Epithelial cell of proximal tubule (primary cell): Measurements from ENCODE around the gene ATL3. TPM values are rescaled to one million over a fixed set of nuclear protein-coding genes. Genes with fewer than 3 reads are reported as not detected.

ENCODE experiments used
- DNase-seq: peaks from one replicate; pipeline ENCODE4 v3.0.0-alpha.2; 2011; ENCODE audit warnings: low read depth
- H3K4me3 ChIP-seq: 2 replicates; pipeline ENCODE4 v1.5.1; 2011; ENCODE audit warnings: low read depth, mild to moderate bottlenecking, low read length
- total RNA-seq: library from RNA; depleted of rRNA; stranded (reverse); fragments of >200 nt; gene quantifications from 2 replicates; pipeline ENCODE4 v1.2.3, GENCODE V29; 2015
- TF ChIP-seq, protein P1 (sequence below): conservative IDR thresholded peaks from 2 replicates; pipeline ENCODE4 v1.5.1; 2012; ENCODE audit warnings: low read depth, mild to moderate bottlenecking, low read length

ATL3 gene, protein sequence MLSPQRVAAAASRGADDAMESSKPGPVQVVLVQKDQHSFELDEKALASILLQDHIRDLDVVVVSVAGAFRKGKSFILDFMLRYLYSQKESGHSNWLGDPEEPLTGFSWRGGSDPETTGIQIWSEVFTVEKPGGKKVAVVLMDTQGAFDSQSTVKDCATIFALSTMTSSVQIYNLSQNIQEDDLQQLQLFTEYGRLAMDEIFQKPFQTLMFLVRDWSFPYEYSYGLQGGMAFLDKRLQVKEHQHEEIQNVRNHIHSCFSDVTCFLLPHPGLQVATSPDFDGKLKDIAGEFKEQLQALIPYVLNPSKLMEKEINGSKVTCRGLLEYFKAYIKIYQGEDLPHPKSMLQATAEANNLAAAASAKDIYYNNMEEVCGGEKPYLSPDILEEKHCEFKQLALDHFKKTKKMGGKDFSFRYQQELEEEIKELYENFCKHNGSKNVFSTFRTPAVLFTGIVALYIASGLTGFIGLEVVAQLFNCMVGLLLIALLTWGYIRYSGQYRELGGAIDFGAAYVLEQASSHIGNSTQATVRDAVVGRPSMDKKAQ
- 32.3 and 44.0 TPM in 2 replicates for total RNA-seq

DNA sequence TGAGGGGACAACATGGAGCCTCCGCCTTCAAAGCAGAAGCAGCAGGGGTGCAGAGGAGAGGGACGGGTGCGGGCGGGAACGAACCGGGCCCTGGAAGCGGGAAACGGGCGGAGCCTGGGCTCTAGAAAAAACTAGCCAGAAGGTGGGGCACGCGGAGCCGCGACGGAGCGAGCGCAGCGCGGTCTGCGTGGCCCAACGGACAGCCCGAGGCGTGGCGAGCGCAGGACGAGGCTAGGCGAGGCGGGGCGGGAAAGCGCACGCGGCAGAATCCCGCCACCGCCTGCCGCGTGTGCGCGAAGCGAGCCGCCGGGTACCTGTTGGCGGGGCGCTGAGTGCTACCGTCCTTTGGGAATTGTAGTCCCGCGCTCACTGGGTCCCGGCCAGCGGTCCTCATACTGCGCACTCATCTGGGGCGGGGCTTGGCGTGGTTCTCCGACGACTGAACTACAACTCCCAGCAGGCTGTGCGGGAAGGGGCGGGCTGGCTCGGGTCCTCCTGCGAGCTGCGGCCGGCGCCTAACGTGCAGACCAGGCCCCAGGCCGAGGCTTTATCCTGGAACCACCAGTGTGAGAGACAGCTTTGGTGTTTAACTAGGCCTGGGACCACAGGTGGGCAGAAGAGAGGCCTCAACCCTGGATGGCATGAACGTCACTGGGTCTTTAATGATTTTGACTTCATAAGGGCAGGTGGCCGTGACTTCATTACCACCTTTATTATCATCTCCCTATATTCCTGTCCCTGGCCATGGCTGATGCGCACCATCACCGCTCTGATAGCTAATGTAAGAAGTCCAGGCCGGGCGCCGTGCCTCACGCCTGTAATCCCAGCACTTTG lies at the start of gene ATL3:
Gene ATL3 (minus strand): TSS at position 55 of the 834 bp plus-strand sequence. CDS start 41 bp downstream, at position 14.
- TF ChIP-seq, protein P1, sequence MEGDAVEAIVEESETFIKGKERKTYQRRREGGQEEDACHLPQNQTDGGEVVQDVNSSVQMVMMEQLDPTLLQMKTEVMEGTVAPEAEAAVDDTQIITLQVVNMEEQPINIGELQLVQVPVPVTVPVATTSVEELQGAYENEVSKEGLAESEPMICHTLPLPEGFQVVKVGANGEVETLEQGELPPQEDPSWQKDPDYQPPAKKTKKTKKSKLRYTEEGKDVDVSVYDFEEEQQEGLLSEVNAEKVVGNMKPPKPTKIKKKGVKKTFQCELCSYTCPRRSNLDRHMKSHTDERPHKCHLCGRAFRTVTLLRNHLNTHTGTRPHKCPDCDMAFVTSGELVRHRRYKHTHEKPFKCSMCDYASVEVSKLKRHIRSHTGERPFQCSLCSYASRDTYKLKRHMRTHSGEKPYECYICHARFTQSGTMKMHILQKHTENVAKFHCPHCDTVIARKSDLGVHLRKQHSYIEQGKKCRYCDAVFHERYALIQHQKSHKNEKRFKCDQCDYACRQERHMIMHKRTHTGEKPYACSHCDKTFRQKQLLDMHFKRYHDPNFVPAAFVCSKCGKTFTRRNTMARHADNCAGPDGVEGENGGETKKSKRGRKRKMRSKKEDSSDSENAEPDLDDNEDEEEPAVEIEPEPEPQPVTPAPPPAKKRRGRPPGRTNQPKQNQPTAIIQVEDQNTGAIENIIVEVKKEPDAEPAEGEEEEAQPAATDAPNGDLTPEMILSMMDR = no peak
- H3K4me3 ChIP-seq = peak within 1 kb of the TSS; percentile 63
- peak; percentile 55 for DNase-seq

DNA sequence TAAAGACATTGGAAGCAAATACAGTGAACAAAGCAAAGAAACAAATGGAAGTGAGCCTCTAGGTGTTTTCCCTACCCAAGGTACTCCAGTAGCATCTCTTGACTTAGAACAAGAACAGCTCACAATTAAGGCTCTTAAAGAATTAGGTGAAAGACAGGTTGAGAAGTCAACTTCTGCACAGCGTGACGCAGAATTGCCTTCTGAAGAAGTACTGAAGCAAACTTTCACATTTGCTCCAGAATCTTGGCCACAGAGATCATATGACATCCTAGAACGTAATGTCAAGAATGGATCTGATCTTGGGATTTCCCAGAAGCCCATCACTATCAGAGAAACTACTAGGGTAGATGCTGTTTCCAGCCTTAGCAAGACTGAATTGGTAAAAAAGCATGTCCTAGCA lies 49.4 kb upstream of the ATL3 start:
- DNase-seq = no peak
- TF ChIP-seq, protein P1 = no peak
- no peak overlapping the region for H3K4me3 ChIP-seq

DNA sequence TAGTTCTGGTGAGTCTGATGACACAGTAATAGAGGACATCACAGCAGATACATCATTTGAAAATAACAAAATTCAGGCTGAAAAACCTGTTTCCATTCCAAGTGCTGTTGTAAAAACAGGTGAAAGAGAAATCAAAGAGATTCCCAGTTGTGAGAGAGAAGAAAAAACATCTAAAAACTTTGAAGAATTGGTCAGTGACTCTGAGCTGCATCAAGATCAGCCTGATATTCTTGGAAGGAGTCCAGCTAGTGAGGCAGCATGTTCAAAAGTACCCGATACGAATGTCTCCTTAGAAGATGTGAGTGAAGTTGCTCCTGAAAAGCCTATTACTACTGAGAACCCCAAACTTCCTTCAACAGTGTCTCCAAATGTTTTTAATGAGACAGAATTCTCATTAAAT lies 48.8 kb upstream of the ATL3 start:
- TF ChIP-seq, protein P1 = no peak
- no peak for DNase-seq
- H3K4me3 ChIP-seq = no peak overlapping the region

DNA sequence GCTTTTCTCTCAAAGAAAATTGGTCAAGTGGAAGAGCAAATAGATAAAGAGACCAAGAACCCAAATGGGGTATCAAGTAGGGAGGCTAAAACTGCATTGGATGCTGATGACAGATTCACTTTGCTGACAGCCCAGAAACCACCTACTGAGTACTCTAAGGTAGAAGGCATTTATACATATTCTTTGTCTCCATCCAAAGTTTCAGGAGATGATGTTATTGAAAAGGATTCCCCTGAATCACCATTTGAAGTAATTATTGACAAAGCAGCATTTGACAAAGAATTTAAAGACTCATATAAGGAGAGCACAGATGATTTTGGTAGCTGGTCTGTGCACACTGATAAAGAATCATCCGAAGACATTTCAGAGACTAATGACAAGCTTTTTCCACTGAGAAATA lies 47.8 kb upstream of the ATL3 start:
- TF ChIP-seq, protein P1 = no peak
- H3K4me3 ChIP-seq = no peak overlapping the region
- DNase-seq = no peak

DNA sequence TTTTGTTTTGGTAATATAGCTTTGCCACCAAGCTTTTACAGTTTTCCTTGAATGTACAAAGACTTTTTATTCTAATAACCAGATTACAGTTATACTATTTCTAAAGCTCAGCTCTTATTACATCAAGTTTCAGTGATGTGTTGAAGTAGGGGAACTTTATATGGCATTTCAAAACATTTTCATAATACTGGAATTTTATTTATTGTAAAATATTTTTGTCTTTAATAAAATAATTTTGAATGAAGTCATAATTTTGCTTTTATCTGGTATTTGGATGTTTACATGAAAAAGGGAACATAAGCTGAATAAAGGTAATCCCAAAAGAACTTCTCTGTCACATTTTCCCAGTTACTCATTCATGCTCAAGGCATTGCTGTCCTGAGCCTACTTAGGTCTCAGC lies 44.9 kb upstream of the ATL3 start:
- no peak for DNase-seq
- H3K4me3 ChIP-seq = no peak overlapping the region
- TF ChIP-seq, protein P1 = no peak

DNA sequence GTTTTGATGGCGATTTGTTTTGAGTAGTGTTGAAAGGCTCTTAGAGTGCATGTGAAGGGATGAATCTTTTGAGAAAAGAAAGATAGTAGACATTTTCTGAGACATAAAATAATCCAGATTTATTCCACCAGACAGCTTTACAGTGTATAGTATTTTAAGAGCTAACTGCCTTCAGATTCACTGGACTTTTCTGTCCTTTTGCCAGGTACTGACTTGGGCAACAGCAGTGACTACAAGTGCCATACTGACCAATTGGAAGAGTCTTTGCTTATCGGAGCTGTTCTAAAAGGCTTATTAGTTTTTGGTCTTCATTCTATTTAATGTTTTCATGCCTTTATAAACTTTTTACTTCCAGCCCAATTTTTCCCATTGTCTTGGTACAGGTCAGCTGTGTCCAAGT lies 42.6 kb upstream of the ATL3 start:
- H3K4me3 ChIP-seq = no peak overlapping the region
- no peak for DNase-seq
- TF ChIP-seq, protein P1 = no peak
